A549 treated with Mapracorat at 1 μM for 4 hours (cell line): ENCODE results near the gene PXDN. TPM values are rescaled to one million over a fixed set of nuclear protein-coding genes. Genes with fewer than 3 reads are reported as not detected.

Experiments
- total RNA-seq: library from RNA; stranded (reverse); fragments of 200-300 nt; extraction: Qiagen RNA extraction; gene quantifications from 5 replicates; pipeline ENCODE4 v1.2.3, GENCODE V29; 2022

The PXDN gene
- 10.4 to 15.4 TPM (median 13.8 TPM) in 5 replicates for total RNA-seq

GRCh38 chr2:1744446-1745170, at the start of gene PXDN:
Gene PXDN, minus strand, starts transcription at chr2:1744515. Its CDS starts 60 bp downstream, at chr2:1744455.

